Natural killer cell (primary cell): ENCODE results near the gene SVOPL. TPM values are rescaled to one million over a fixed set of nuclear protein-coding genes. Genes with fewer than 3 reads are reported as not detected.

Source experiments
- ATAC-seq, 3 donors: fragments of 150-1000 bp in 2 of 3; fragments of 200-7000 bp in 1 of 3; cut with Tn5 transposase; 1 replicate in 1 of 3; 2 replicates in 2 of 3; pipeline ENCODE4 v1.10.0; 2021; ENCODE audit warnings: mild to moderate bottlenecking in 2 of 3, moderate library complexity in 2 of 3
- DNase-seq, 2 donors: peaks; one replicate each; pipeline versions ENCODE4 v3.0.0 to v3.0.0-alpha.2; 2013 to 2021; ENCODE audit warnings: mixed read lengths in 1 of 2
- H3K27ac ChIP-seq: one replicate; pipeline ENCODE4 v1.5.1; 2013; ENCODE audit warnings: mild to moderate bottlenecking, low read length
- H3K27me3 ChIP-seq: one replicate; pipeline ENCODE4 v1.6.1; 2013; ENCODE audit warnings: low read length; ENCODE audit not compliant: control insufficient read depth, insufficient read depth
- H3K36me3 ChIP-seq: one replicate; pipeline ENCODE4 v1.6.1; 2013; ENCODE audit warnings: low read length; ENCODE audit not compliant: control insufficient read depth, insufficient read depth
- H3K4me1 ChIP-seq: one replicate; pipeline ENCODE4 v1.6.1; 2013; ENCODE audit warnings: low read length; ENCODE audit not compliant: control insufficient read depth, insufficient read depth
- H3K4me3 ChIP-seq: one replicate; pipeline ENCODE4 v1.5.1; 2013; ENCODE audit warnings: low read length
- H3K9me3 ChIP-seq: one replicate; pipeline ENCODE4 v1.6.1; 2013; ENCODE audit warnings: low read length; ENCODE audit not compliant: control insufficient read depth, insufficient read depth
- H3K27ac Mint-ChIP-seq, 2 donors: one replicate each; pipeline ENCODE4 v1.8.0; 2022; ENCODE audit warnings: mild to moderate bottlenecking in 2 of 2, mixed read lengths in 2 of 2, moderate library complexity in 1 of 2
- H3K27me3 Mint-ChIP-seq, 2 donors: one replicate each; pipeline ENCODE4 v1.8.0; 2022; ENCODE audit warnings: low read depth in 2 of 2, mixed read lengths in 2 of 2
- H3K36me3 Mint-ChIP-seq: one replicate; pipeline ENCODE4 v1.8.0; 2022; ENCODE audit warnings: mixed read lengths
- H3K4me1 Mint-ChIP-seq, 2 donors: one replicate each; pipeline ENCODE4 v1.8.0; 2022; ENCODE audit warnings: mixed read lengths in 2 of 2
- H3K4me3 Mint-ChIP-seq: one replicate; pipeline ENCODE4 v1.8.0; 2022; ENCODE audit warnings: mild to moderate bottlenecking, moderate library complexity, mixed read lengths
- H3K9me3 Mint-ChIP-seq, 2 donors: one replicate each; pipeline ENCODE4 v1.8.0; 2022; ENCODE audit warnings: mixed read lengths in 2 of 2
- WGBS: methylation state at CpG from one replicate; pipeline ENCODE4 v1.1.7; 2013; ENCODE audit warnings: missing lambda C conversion rate; ENCODE audit not compliant: insufficient coverage; 5-methylcytosine and 5-hydroxymethylcytosine counted together
- intact Hi-C: fragments of 100-400 bp; cut with micrococcal nuclease; formaldehyde crosslinking; loops from one replicate; pipeline ENCODE4 v1.14.2; 2022
- total RNA-seq, 4 donors: library from RNA; stranded (reverse); fragments of 120-200 nt in 1 of 4; gene quantifications; one replicate each; pipeline versions ENCODE4 v1.2.3 to v1.2.4, GENCODE V29; 2013 to 2022
- TF ChIP-seq, protein P1 (sequence below): fragments of 200-600 bp; IDR thresholded peaks from one replicate; pipeline ENCODE4 v1.8.0; 2022; ENCODE audit warnings: antibody characterized with exemption

The SVOPL gene
- total RNA-seq, 3 donors from 2014 or later (not counting 1 experiment from before 2014, with no cell fraction given) = not detected

DNA sequence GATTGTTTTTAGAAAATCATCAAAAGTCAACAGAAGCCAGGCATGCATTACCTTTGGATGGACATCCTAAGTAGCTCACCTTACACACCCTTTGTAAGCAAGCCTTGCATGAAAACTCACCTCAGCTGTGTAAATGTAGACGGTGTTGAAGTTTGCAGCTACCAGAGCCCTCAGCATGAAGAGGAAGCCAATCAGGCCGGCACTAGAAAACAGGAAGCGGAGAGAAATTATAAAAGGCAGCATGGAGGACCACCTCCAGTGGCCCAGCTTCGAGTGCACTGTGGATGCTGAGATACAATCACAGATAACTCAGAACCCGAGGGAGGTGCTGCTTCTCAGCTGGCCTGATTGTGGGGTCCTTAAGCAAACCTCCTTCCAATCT lies 75.3 kb downstream of the SVOPL start:
- TF ChIP-seq, protein P1, sequence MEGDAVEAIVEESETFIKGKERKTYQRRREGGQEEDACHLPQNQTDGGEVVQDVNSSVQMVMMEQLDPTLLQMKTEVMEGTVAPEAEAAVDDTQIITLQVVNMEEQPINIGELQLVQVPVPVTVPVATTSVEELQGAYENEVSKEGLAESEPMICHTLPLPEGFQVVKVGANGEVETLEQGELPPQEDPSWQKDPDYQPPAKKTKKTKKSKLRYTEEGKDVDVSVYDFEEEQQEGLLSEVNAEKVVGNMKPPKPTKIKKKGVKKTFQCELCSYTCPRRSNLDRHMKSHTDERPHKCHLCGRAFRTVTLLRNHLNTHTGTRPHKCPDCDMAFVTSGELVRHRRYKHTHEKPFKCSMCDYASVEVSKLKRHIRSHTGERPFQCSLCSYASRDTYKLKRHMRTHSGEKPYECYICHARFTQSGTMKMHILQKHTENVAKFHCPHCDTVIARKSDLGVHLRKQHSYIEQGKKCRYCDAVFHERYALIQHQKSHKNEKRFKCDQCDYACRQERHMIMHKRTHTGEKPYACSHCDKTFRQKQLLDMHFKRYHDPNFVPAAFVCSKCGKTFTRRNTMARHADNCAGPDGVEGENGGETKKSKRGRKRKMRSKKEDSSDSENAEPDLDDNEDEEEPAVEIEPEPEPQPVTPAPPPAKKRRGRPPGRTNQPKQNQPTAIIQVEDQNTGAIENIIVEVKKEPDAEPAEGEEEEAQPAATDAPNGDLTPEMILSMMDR = no peak
- Histone ChIP-seq H3K9me3 (no peaks in the 10 kb centered on the region), H3K36me3 (no peaks in the 10 kb centered on the region), H3K4me1 (peaks cover 17% of the 10 kb centered on the region), H3K27me3 (no peaks in the 10 kb centered on the region), H3K27ac (peak overlapping the region; percentile 11), H3K4me3 (no peak overlapping the region)
- H3K4me3 Mint-ChIP-seq = peak overlapping the region; percentile 35
- H3K27me3 Mint-ChIP-seq = no peaks in the 10 kb centered on the region
- peaks cover 17% of the 10 kb centered on the region in 2 donors for H3K4me1 Mint-ChIP-seq
- no peak overlapping the region for H3K27ac Mint-ChIP-seq
- intact Hi-C loops = no loop called here
- H3K9me3 Mint-ChIP-seq = no peaks in the 10 kb centered on the region
- 11% methylated on average over 5 of the region's 5 CpGs for WGBS
- H3K36me3 Mint-ChIP-seq = no peaks in the 10 kb centered on the region
- DNase-seq = peak in 1 of 2 donors; percentile 44
- ATAC-seq = peak in 1 of 3 donors; percentile 45

DNA sequence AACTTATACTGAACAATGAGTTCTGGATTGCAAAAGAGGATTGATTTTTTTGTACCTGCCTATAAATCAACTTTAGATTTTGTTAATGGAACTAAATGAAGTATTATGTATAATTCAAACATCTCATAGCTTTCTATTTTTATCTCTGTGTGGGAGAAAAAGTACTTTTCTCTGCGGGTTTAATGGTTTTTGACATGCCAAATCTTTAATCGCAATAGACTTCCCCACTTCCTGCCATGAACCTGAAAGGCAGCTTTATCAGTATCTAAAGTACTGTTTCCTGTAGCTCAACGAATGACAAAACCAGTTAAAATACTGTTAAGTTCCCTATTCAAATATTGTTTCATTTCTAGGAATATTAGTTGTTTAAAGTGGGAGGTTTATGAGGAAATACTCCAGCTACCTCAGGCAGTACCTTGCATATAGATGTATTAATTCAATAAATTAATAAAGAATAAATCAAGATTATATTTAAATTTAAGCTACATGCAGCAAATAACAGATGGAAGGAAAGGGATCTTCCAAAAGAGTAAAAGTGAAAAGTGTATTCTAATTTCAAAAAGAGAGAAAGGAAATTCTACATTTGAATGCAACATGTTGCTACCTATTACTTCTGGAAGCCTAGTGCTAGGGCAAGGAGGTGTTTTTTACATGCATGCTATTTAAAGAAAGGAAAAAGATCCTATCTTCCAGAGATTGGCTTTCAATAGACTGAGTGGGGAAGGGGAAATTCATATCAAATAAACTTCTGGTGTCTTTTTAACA lies 75.9 kb downstream of the SVOPL start:
- H3K27ac Mint-ChIP-seq = peak overlapping the region in 1 of 2 donors; percentile 11
- ATAC-seq (peak in 2 of 3 donors; percentile 63 to 79), DNase-seq (peak in 1 of 2 donors; percentile 48)
- H3K36me3 Mint-ChIP-seq = no peaks in the 10 kb centered on the region
- H3K4me1 ChIP-seq = peaks cover 17% of the 10 kb centered on the region
- H3K4me3 Mint-ChIP-seq = peak overlapping the region; percentile 55
- H3K27me3 ChIP-seq = no peaks in the 10 kb centered on the region
- H3K36me3 ChIP-seq = no peaks in the 10 kb centered on the region
- intact Hi-C loops = no loop called here
- H3K9me3 ChIP-seq = no peaks in the 10 kb centered on the region
- peaks cover 17% of the 10 kb centered on the region in 2 donors for H3K4me1 Mint-ChIP-seq
- no peaks in the 10 kb centered on the region for H3K27me3 Mint-ChIP-seq
- no peaks in the 10 kb centered on the region for H3K9me3 Mint-ChIP-seq
- H3K4me3 ChIP-seq = no peak overlapping the region
- 0% methylated on average over 2 of the region's 3 CpGs for WGBS
- no peak overlapping the region for H3K27ac ChIP-seq
- TF ChIP-seq, protein P1 = no peak

DNA sequence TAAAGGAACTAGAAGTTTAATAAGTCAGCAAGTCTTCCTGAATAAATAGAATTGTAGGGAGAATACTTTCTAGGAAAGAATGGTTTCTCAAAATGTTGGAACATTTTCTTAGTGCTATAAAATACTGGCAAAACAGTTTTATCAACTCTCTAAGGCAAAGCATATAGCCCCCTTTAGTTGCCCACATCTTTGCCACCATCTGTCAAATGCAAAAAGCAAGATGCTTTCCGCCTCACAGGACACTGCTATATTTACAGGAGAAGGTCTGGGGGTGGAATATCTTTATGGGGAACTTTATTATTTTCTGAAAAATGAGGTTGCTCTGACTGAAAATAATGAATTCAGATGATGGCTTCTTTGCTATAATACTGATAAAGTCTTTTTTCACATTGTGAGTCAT lies 78.3 kb downstream of the SVOPL start:
- Mint-ChIP-seq H3K36me3 (no peaks in the 10 kb centered on the region), H3K4me3 (no peak overlapping the region), H3K9me3 (no peaks in the 10 kb centered on the region), H3K27ac (no peak overlapping the region), H3K27me3 (no peaks in the 10 kb centered on the region), H3K4me1 (peaks cover 17% of the 10 kb centered on the region in 2 donors)
- intact Hi-C loops = no loop called here
- DNase-seq (no peak), ATAC-seq (no peak)
- Histone ChIP-seq H3K4me1 (peaks cover 17% of the 10 kb centered on the region), H3K9me3 (no peaks in the 10 kb centered on the region), H3K27me3 (no peaks in the 10 kb centered on the region), H3K27ac (no peak overlapping the region), H3K4me3 (no peak overlapping the region), H3K36me3 (no peaks in the 10 kb centered on the region)
- TF ChIP-seq, protein P1 = no peak
- WGBS = no CpG with 5 or more reads among the region's 1 CpG

DNA sequence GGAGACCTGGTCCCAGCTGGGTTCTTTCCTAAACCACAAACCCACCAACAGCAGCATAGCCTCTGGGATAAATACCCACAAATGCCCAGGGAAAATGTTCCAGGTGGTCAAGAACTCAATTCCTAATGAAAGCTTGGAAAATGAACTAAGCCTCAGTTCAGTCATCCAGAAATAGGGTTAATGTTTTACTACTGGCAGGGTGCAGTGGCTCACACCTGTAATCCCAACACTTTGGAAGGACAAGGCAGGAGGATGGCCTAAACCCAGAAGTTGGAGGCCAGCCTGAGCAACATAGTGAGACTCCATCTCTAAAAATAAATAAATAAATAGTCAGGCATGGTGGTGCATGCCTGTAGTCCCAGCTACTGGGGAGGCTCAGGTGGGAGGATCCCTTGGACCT lies 82.2 kb downstream of the SVOPL start:
- no peak for DNase-seq
- intact Hi-C loops = no loop called here
- H3K27me3 Mint-ChIP-seq = no peaks in the 10 kb centered on the region
- TF ChIP-seq, protein P1 = no peak
- no peaks in the 10 kb centered on the region for H3K4me1 Mint-ChIP-seq
- ATAC-seq = no peak
- no peaks in the 10 kb centered on the region for H3K9me3 Mint-ChIP-seq
- no peaks in the 10 kb centered on the region for H3K36me3 Mint-ChIP-seq
- no peaks in the 10 kb centered on the region for H3K27me3 ChIP-seq
- H3K4me3 ChIP-seq = no peak overlapping the region
- H3K4me3 Mint-ChIP-seq = no peak overlapping the region
- H3K27ac ChIP-seq = no peak overlapping the region
- H3K36me3 ChIP-seq = no peaks in the 10 kb centered on the region
- H3K4me1 ChIP-seq = no peaks in the 10 kb centered on the region
- H3K9me3 ChIP-seq = no peaks in the 10 kb centered on the region
- H3K27ac Mint-ChIP-seq = no peak overlapping the region
